ENCODE measurements around the gene NELL2.

NELL2 gene

GRCh38 chr12:44677724-44678123 is 198.4 kb downstream of the NELL2 start:
- DNase-seq (ENCODE audit: low read depth): no peak
- no peak overlapping the region for H3K4me3 ChIP-seq (ENCODE audit: low read depth, low read length)
- no peak for TF ChIP-seq CTCF (IDR thresholded peaks at IDR 0.05; ENCODE audit: control insufficient read depth, extremely low read depth, insufficient read depth)

GRCh38 chr12:44674875-44675274 is 201.2 kb downstream of the NELL2 start:
- no peak for TF ChIP-seq CTCF (IDR thresholded peaks at IDR 0.05; ENCODE audit: control insufficient read depth, extremely low read depth, insufficient read depth)
- DNase-seq (ENCODE audit: low read depth): no peak

GRCh38 chr12:44673811-44674210 is 202.3 kb downstream of the NELL2 start:
- TF ChIP-seq CTCF (IDR thresholded peaks at IDR 0.05; ENCODE audit: control insufficient read depth, extremely low read depth, insufficient read depth): no peak
- no peak for DNase-seq (ENCODE audit: low read depth)

More at GRCh38 chr12:44674875-44675274, 201.2 kb downstream of the NELL2 start:
- no peak overlapping the region for H3K4me3 ChIP-seq (ENCODE audit: low read depth, low read length)

GRCh38 chr12:44672042-44672441 is 204.1 kb downstream of the NELL2 start:
- H3K4me3 ChIP-seq (ENCODE audit: low read depth, low read length): no peak overlapping the region
- no peak for TF ChIP-seq CTCF (IDR thresholded peaks at IDR 0.05; ENCODE audit: control insufficient read depth, extremely low read depth, insufficient read depth)
- DNase-seq (ENCODE audit: low read depth): no peak

More at GRCh38 chr12:44673811-44674210, 202.3 kb downstream of the NELL2 start:
- H3K4me3 ChIP-seq (ENCODE audit: low read depth, low read length): no peak overlapping the region

- no peak overlapping the region for H3K4me3 ChIP-seq (ENCODE audit: low read depth, low read length)
- no peak for TF ChIP-seq CTCF (IDR thresholded peaks at IDR 0.05; ENCODE audit: control insufficient read depth, extremely low read depth, insufficient read depth)
- no peak for DNase-seq (ENCODE audit: low read depth)
Measured at GRCh38 chr12:44668443-44668842, 207.7 kb downstream of the NELL2 start.

GRCh38 chr12:44667461-44667860 is 208.7 kb downstream of the NELL2 start:
- TF ChIP-seq CTCF (IDR thresholded peaks at IDR 0.05; ENCODE audit: control insufficient read depth, extremely low read depth, insufficient read depth): no peak
- no peak for DNase-seq (ENCODE audit: low read depth)
- H3K4me3 ChIP-seq (ENCODE audit: low read depth, low read length): no peak overlapping the region

GRCh38 chr12:44663291-44663690 is 212.8 kb downstream of the NELL2 start:
- TF ChIP-seq CTCF (IDR thresholded peaks at IDR 0.05; ENCODE audit: control insufficient read depth, extremely low read depth, insufficient read depth): no peak
- H3K4me3 ChIP-seq (ENCODE audit: low read depth, low read length): no peak overlapping the region

More at GRCh38 chr12:44663291-44663690, 212.8 kb downstream of the NELL2 start:
- no peak for DNase-seq (ENCODE audit: low read depth)

All from LNCaP clone FGC (cell line).